HepG2 (cell line): ENCODE data around the gene AMIGO1. TPM values are rescaled to one million over a fixed set of nuclear protein-coding genes. Genes with fewer than 3 reads are reported as not detected.

Experiments used
- ARNTL ChIP-seq: sonication (generic); formaldehyde crosslinking; IDR thresholded peaks from 2 replicates; pipeline ENCODE4 v1.4.0; 2020; ENCODE audit warnings: mild to moderate bottlenecking, missing genetic modification reagents
- NR2F1 ChIP-seq, 2 experiments: fragments of 450-650 bp in 1 of 2; formaldehyde crosslinking in 1 of 2; IDR thresholded peaks; 2 replicates each; pipeline versions ENCODE4 v1.5.0 to v1.6.1; 2016 to 2020; ENCODE audit warnings: mild to moderate bottlenecking in 1 of 2, missing compliant biosample characterization in 1 of 2, missing genetic modification reagents in 1 of 2, moderate library complexity in 1 of 2
- PCBP2 ChIP-seq: fragments of 200-400 bp; formaldehyde crosslinking; optimal IDR thresholded peaks from 2 replicates; pipeline ENCODE3; 2018; ENCODE audit warnings: low read length, low read depth; ENCODE audit not compliant: poor library complexity, severe bottlenecking
- PLRG1 ChIP-seq: fragments of 450-650 bp; conservative IDR thresholded peaks from 2 replicates; pipeline ENCODE4 v1.6.1; 2016
- RFX1 ChIP-seq: fragments of 450-650 bp; IDR thresholded peaks from 2 replicates; pipeline ENCODE4 v1.6.1; 2017
- TEAD2 ChIP-seq: sonication (generic); formaldehyde crosslinking; IDR thresholded peaks from 2 replicates; pipeline ENCODE4 v1.9.0; 2021; ENCODE audit warnings: missing genetic modification reagents
- ZFYVE20 ChIP-seq: sonication (generic); formaldehyde crosslinking; IDR thresholded peaks from 2 replicates; pipeline ENCODE4 v1.8.0; 2023; ENCODE audit warnings: low read depth, mild to moderate bottlenecking, moderate library complexity, missing genetic modification reagents, borderline replicate concordance
- ZMYM2 ChIP-seq: sonication (generic); formaldehyde crosslinking; IDR thresholded peaks from 2 replicates; pipeline ENCODE4 v1.8.0; 2022; ENCODE audit warnings: mild to moderate bottlenecking, missing genetic modification reagents
- ZNF317 ChIP-seq: sonication (generic); formaldehyde crosslinking; IDR thresholded peaks from 2 replicates; pipeline ENCODE4 v1.5.0; 2020; ENCODE audit warnings: mild to moderate bottlenecking, missing genetic modification reagents
- ZNF331 ChIP-seq: sonication (generic); formaldehyde crosslinking; IDR thresholded peaks from 2 replicates; pipeline ENCODE4 v1.4.0; 2020; ENCODE audit warnings: missing genetic modification reagents
- ZNF367 ChIP-seq: sonication (generic); formaldehyde crosslinking; IDR thresholded peaks from 2 replicates; pipeline ENCODE4 v1.4.0; 2020; ENCODE audit warnings: missing genetic modification reagents, borderline replicate concordance
- ZNF562 ChIP-seq: sonication (generic); formaldehyde crosslinking; IDR thresholded peaks from 2 replicates; pipeline ENCODE4 v1.8.0; 2022; ENCODE audit warnings: missing genetic modification reagents, borderline replicate concordance
- polyA plus RNA-seq, 8 experiments: library from polyadenylated mRNA; depleted of rRNA in 3 of 8; stranded (reverse) in 7 of 8; unstranded in 1 of 8; fragments of >200 nt; fragmentation: Illumina TruSeq in 4 of 8; extraction: Trizol in 4 of 8; gene quantifications; 2 replicates each; pipeline versions ENCODE4 v1.2.1 to v1.2.3, GENCODE V29; 2011 to 2016; ENCODE audit warnings: low read depth in 4 of 8, missing spikeins in 1 of 8, mixed read lengths in 1 of 8; ENCODE audit not compliant: insufficient read depth in 1 of 8
- total RNA-seq, 5 experiments: library from RNA; depleted of rRNA; stranded (reverse); fragments of >200 nt; fragmentation: Illumina TruSeq; extraction: Trizol; gene quantifications; 2 replicates each; pipeline ENCODE4 v1.2.3, GENCODE V29; 2016; ENCODE audit warnings: low read depth in 1 of 5
- TF ChIP-seq, protein P1 (sequence below): sonication (generic); formaldehyde crosslinking; IDR thresholded peaks from 2 replicates; pipeline ENCODE4 v1.5.1; 2020; ENCODE audit warnings: mild to moderate bottlenecking, missing genetic modification reagents
- TF ChIP-seq, protein P2 (sequence below): sonication (generic); formaldehyde crosslinking; IDR thresholded peaks from 2 replicates; pipeline ENCODE4 v1.8.0; 2022; ENCODE audit warnings: mild to moderate bottlenecking, missing genetic modification reagents, borderline replicate concordance
- TF ChIP-seq, protein P3 (sequence below), 2 experiments: sonication (generic) in 1 of 2; formaldehyde crosslinking in 1 of 2; IDR thresholded peaks; 2 replicates each; pipeline versions ENCODE4 v1.4.0 to v1.6.1; 2018 to 2020; ENCODE audit warnings: missing genetic modification reagents in 2 of 2, borderline replicate concordance in 1 of 2, low read depth in 1 of 2, mild to moderate bottlenecking in 1 of 2, missing biosample characterization in 1 of 2
- TF ChIP-seq, protein P4 (sequence below): fragments of 450-650 bp; IDR thresholded peaks from 2 replicates; pipeline ENCODE4 v1.6.1; 2017
- TF ChIP-seq, protein P5 (sequence below): sonication (generic); formaldehyde crosslinking; IDR thresholded peaks from 2 replicates; pipeline ENCODE4 v1.8.0; 2022; ENCODE audit warnings: mild to moderate bottlenecking, missing genetic modification reagents
- TF ChIP-seq, protein P6 (sequence below): IDR thresholded peaks from 2 replicates; pipeline ENCODE4 v1.6.1; 2016; ENCODE audit warnings: low read depth, control low read depth

AMIGO1 gene
- total and polyA plus RNA-seq, 2 of the 13 experiments (the other 11 are each of a cell fraction or from before 2014, with no cell fraction given): 0.40 to 1.3 TPM

DNA sequence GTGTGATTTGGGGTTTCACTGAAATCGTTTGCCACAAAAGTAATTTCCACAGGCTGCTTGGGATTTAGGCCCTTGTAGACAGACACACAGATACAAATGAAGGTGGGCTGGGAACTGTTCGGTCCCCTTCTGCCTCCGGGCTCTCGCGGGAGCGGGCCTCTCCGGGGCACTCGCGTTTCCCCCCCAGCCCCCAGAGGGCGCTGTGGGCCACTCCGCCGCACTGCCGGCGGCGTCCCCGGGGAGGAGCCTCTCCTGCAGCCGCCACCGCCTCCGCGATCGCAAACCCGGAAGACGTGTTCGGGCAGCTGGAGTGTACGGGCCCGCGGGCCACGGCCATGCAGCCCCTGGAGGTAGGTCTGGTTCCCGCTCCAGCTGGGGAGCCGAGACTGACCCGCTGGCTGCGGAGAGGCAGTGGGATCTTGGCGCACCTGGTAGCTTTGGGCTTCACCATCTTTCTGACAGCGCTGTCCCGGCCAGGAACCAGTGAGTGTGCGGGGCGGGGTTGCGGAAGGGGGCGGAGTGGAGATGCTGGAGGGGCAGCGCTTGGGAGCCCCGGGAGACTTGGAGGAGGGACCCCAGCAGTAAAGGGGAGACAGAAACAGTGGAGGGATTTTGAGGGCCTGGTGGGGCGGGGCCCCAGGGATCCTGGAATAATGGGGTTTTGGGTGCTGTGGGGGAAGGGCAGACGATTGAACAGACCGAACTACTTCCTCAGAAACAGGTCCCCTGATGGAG lies 15.6 kb downstream of the AMIGO1 start, which contains the start of gene CYB561D1 (continued):
- TF ChIP-seq, protein P1, sequence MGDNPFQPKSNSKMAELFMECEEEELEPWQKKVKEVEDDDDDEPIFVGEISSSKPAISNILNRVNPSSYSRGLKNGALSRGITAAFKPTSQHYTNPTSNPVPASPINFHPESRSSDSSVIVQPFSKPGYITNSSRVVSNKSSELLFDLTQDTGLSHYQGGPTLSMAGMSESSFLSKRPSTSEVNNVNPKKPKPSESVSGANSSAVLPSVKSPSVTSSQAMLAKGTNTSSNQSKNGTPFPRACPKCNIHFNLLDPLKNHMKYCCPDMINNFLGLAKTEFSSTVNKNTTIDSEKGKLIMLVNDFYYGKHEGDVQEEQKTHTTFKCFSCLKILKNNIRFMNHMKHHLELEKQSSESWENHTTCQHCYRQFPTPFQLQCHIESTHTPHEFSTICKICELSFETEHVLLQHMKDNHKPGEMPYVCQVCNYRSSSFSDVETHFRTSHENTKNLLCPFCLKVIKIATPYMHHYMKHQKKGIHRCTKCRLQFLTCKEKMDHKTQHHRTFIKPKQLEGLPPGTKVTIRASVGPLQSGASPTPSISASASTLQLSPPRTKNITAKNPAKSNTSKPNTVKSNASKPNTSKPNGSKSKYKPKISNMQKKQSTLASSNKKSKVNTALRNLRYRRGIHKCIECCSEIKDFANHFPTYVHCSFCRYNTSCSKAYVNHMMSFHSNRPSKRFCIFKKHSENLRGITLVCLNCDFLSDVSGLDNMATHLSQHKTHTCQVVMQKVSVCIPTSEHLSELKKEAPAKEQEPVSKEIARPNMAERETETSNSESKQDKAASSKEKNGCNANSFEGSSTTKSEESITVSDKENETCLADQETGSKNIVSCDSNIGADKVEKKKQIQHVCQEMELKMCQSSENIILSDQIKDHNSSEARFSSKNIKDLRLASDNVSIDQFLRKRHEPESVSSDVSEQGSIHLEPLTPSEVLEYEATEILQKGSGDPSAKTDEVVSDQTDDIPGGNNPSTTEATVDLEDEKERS (CRISPR knock-in tag): peak; percentile 86; the same call in 1 of the 2 replicates
- no peak for TF ChIP-seq RFX1
- TF ChIP-seq PCBP2: no peak
- no peak for TF ChIP-seq ZFYVE20 (CRISPR knock-in tag)
- TF ChIP-seq ZNF317 (CRISPR knock-in tag): peak; percentile 77
- no peak for TF ChIP-seq TEAD2 (CRISPR knock-in tag)
- TF ChIP-seq, protein P2, sequence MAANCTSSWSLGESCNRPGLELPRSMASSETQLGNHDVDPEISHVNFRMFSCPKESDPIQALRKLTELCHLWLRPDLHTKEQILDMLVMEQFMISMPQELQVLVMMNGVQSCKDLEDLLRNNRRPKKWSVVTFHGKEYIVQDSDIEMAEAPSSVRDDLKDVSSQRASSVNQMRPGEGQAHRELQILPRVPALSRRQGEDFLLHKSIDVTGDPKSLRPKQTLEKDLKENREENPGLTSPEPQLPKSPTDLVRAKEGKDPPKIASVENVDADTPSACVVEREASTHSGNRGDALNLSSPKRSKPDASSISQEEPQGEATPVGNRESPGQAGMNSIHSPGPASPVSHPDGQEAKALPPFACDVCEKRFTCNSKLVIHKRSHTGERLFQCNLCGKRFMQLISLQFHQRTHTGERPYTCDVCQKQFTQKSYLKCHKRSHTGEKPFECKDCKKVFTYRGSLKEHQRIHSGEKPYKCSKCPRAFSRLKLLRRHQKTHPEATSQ (CRISPR knock-in tag): no peak; the same call in 1 of the 2 replicates
- peak; percentile 72; the same call in 1 of the 2 replicates for TF ChIP-seq ZNF331
- TF ChIP-seq, protein P3, sequence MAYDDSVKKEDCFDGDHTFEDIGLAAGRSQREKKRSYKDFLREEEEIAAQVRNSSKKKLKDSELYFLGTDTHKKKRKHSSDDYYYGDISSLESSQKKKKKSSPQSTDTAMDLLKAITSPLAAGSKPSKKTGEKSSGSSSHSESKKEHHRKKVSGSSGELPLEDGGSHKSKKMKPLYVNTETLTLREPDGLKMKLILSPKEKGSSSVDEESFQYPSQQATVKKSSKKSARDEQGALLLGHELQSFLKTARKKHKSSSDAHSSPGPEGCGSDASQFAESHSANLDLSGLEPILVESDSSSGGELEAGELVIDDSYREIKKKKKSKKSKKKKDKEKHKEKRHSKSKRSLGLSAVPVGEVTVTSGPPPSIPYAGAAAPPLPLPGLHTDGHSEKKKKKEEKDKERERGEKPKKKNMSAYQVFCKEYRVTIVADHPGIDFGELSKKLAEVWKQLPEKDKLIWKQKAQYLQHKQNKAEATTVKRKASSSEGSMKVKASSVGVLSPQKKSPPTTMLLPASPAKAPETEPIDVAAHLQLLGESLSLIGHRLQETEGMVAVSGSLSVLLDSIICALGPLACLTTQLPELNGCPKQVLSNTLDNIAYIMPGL (CRISPR knock-in tag; IDR thresholded peaks at IDR 0.05; ENCODE audit: borderline replicate concordance in 1 of 2, low read depth in 1 of 2): peak; percentile 97
- no peak for TF ChIP-seq ZNF367 (CRISPR knock-in tag)
- TF ChIP-seq, protein P4, sequence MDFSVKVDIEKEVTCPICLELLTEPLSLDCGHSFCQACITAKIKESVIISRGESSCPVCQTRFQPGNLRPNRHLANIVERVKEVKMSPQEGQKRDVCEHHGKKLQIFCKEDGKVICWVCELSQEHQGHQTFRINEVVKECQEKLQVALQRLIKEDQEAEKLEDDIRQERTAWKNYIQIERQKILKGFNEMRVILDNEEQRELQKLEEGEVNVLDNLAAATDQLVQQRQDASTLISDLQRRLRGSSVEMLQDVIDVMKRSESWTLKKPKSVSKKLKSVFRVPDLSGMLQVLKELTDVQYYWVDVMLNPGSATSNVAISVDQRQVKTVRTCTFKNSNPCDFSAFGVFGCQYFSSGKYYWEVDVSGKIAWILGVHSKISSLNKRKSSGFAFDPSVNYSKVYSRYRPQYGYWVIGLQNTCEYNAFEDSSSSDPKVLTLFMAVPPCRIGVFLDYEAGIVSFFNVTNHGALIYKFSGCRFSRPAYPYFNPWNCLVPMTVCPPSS: no peak
- TF ChIP-seq, protein P5, sequence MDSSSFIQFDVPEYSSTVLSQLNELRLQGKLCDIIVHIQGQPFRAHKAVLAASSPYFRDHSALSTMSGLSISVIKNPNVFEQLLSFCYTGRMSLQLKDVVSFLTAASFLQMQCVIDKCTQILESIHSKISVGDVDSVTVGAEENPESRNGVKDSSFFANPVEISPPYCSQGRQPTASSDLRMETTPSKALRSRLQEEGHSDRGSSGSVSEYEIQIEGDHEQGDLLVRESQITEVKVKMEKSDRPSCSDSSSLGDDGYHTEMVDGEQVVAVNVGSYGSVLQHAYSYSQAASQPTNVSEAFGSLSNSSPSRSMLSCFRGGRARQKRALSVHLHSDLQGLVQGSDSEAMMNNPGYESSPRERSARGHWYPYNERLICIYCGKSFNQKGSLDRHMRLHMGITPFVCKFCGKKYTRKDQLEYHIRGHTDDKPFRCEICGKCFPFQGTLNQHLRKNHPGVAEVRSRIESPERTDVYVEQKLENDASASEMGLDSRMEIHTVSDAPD: peak; percentile 61; the same call in 1 of the 2 replicates
- no peak for TF ChIP-seq PLRG1
- TF ChIP-seq ARNTL (CRISPR knock-in tag): no peak
- TF ChIP-seq NR2F1 (CRISPR knock-in tag; IDR thresholded peaks at IDR 0.05): no peak
- peak; percentile 37; the same call in 1 of the 2 replicates for TF ChIP-seq ZMYM2 (CRISPR knock-in tag)
- no peak for TF ChIP-seq ZNF562
- TF ChIP-seq, protein P6, sequence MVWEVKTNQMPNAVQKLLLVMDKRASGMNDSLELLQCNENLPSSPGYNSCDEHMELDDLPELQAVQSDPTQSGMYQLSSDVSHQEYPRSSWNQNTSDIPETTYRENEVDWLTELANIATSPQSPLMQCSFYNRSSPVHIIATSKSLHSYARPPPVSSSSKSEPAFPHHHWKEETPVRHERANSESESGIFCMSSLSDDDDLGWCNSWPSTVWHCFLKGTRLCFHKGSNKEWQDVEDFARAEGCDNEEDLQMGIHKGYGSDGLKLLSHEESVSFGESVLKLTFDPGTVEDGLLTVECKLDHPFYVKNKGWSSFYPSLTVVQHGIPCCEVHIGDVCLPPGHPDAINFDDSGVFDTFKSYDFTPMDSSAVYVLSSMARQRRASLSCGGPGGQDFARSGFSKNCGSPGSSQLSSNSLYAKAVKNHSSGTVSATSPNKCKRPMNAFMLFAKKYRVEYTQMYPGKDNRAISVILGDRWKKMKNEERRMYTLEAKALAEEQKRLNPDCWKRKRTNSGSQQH (CRISPR knock-in tag): peak; percentile 24; the same call in 1 of the 2 replicates
